Karpas-422 (cell line): ENCODE results near the gene SGCD. TPM values are rescaled to one million over a fixed set of nuclear protein-coding genes. Genes with fewer than 3 reads are reported as not detected.

Source experiments
- DNase-seq: peaks from one replicate; pipeline ENCODE4 v3.0.0-alpha.2; 2015
- H2AFZ ChIP-seq: fragments of 200-600 bp; sonication (generic); 2 replicates; pipeline ENCODE4 v1.6.1; 2014; ENCODE audit warnings: antibody characterized with exemption, low read length, mixed read lengths
- H3K27ac ChIP-seq: fragments of 200-600 bp; sonication (generic); 2 replicates; pipeline ENCODE4 v1.5.1; 2014; ENCODE audit warnings: mild to moderate bottlenecking, low read length, moderate library complexity
- H3K27me3 ChIP-seq: fragments of 200-600 bp; sonication (generic); 2 replicates; pipeline ENCODE4 v1.6.1; 2014; ENCODE audit warnings: low read length, mixed read lengths
- H3K36me3 ChIP-seq: fragments of 200-600 bp; sonication (generic); 2 replicates; pipeline ENCODE4 v1.6.1; 2014; ENCODE audit warnings: low read length, mixed read lengths; ENCODE audit not compliant: insufficient read depth
- H3K4me1 ChIP-seq: fragments of 200-600 bp; sonication (generic); 2 replicates; pipeline ENCODE4 v1.6.1; 2014; ENCODE audit warnings: mild to moderate bottlenecking, low read length, mixed read lengths
- H3K4me2 ChIP-seq: fragments of 200-600 bp; sonication (generic); 2 replicates; pipeline ENCODE4 v1.6.1; 2014; ENCODE audit warnings: low read length, low read depth, mild to moderate bottlenecking; ENCODE audit not compliant: poor library complexity, severe bottlenecking
- H3K4me3 ChIP-seq: fragments of 200-600 bp; sonication (generic); 2 replicates; pipeline ENCODE4 v1.5.1; 2014; ENCODE audit warnings: mild to moderate bottlenecking, antibody characterized with exemption, low read length, mixed read lengths
- H3K79me2 ChIP-seq: fragments of 200-600 bp; sonication (generic); 2 replicates; pipeline ENCODE4 v1.6.1; 2014; ENCODE audit warnings: mild to moderate bottlenecking, low read length, mixed read lengths
- H3K9ac ChIP-seq: fragments of 200-600 bp; sonication (generic); 2 replicates; pipeline ENCODE4 v1.6.0; 2014; ENCODE audit warnings: low read length
- H3K9me2 ChIP-seq: fragments of 200-600 bp; sonication (generic), shearing (Covaris generic); replicated peaks from 2 replicates; pipeline ENCODE4 v1.6.0; 2014; ENCODE audit warnings: mild to moderate bottlenecking, low read length, moderate library complexity; ENCODE audit not compliant: insufficient read depth
- H3K9me3 ChIP-seq: fragments of 300-700, 200-600 bp; sonication (generic); 2 replicates; pipeline ENCODE4 v1.6.1; 2014; ENCODE audit warnings: low read length, mixed read lengths
- H4K20me1 ChIP-seq: fragments of 200-600 bp; sonication (generic); 2 replicates; pipeline ENCODE4 v1.6.1; 2014; ENCODE audit warnings: mild to moderate bottlenecking, antibody characterized with exemption, low read length, low read depth; ENCODE audit not compliant: insufficient read depth
- total RNA-seq: library from RNA; depleted of rRNA; stranded (reverse); fragments of >200 nt; shearing (Covaris generic); gene quantifications from 2 replicates; pipeline ENCODE4 v1.2.3, GENCODE V29; 2014; ENCODE audit warnings: low replicate concordance

The SGCD gene
- total RNA-seq, 1 experiment from 2014 or later = not detected

- no peak for DNase-seq
- Histone ChIP-seq H3K4me3 (no peak overlapping the region), H3K9ac (no peak overlapping the region), H3K9me3 (no peaks in the 10 kb centered on the region), H3K4me1 (no peaks in the 10 kb centered on the region), H3K4me2 (no peak overlapping the region), H3K36me3 (no peaks in the 10 kb centered on the region), H4K20me1 (no peaks in the 10 kb centered on the region), H3K79me2 (no peaks in the 10 kb centered on the region), H2AFZ (no peak overlapping the region), H3K27ac (no peak overlapping the region), H3K27me3 (no peaks in the 10 kb centered on the region), H3K9me2 (no peaks in the 10 kb centered on the region)
These were observed 147.3 kb downstream of the SGCD start for GRCh38 chr5:156474251-156474650.

GRCh38 chr5:156475182-156476157 lies 148.5 kb downstream of the SGCD start:
- no peak for DNase-seq
- H3K27ac ChIP-seq = no peak overlapping the region
- H3K4me2 ChIP-seq = no peak overlapping the region
- H2AFZ ChIP-seq = no peak overlapping the region
- no peaks in the 10 kb centered on the region for H3K9me2 ChIP-seq
- no peak overlapping the region for H3K4me3 ChIP-seq
- H3K9me3 ChIP-seq = no peaks in the 10 kb centered on the region
- no peaks in the 10 kb centered on the region for H4K20me1 ChIP-seq
- 0 out of 2 replicates have a peak, but pooled peaks cover 2% of the 10 kb centered on the region for H3K27me3 ChIP-seq
- no peak overlapping the region for H3K9ac ChIP-seq
- no peaks in the 10 kb centered on the region for H3K36me3 ChIP-seq
- H3K79me2 ChIP-seq = no peaks in the 10 kb centered on the region
- H3K4me1 ChIP-seq = no peaks in the 10 kb centered on the region

- Histone ChIP-seq H3K9me2 (no peaks in the 10 kb centered on the region), H2AFZ (no peak overlapping the region), H3K4me2 (no peak overlapping the region), H3K9me3 (no peaks in the 10 kb centered on the region), H3K4me1 (no peaks in the 10 kb centered on the region), H3K36me3 (no peaks in the 10 kb centered on the region), H3K27me3 (0 out of 2 replicates have a peak, but pooled peaks cover 2% of the 10 kb centered on the region), H3K27ac (no peak overlapping the region), H3K79me2 (no peaks in the 10 kb centered on the region), H3K9ac (no peak overlapping the region), H4K20me1 (no peaks in the 10 kb centered on the region), H3K4me3 (no peak overlapping the region)
- no peak for DNase-seq
These were observed 149.2 kb downstream of the SGCD start for GRCh38 chr5:156476158-156476551.

GRCh38 chr5:156476678-156477077 lies 149.7 kb downstream of the SGCD start:
- Histone ChIP-seq H3K4me1 (no peaks in the 10 kb centered on the region), H3K27ac (no peak overlapping the region), H3K4me2 (no peak overlapping the region), H3K9me3 (no peaks in the 10 kb centered on the region), H3K36me3 (no peaks in the 10 kb centered on the region), H3K9ac (no peak overlapping the region), H4K20me1 (no peaks in the 10 kb centered on the region), H3K4me3 (no peak overlapping the region), H3K27me3 (0 out of 2 replicates have a peak, but pooled peaks cover 2% of the 10 kb centered on the region), H3K9me2 (no peaks in the 10 kb centered on the region), H3K79me2 (no peaks in the 10 kb centered on the region), H2AFZ (no peak overlapping the region)
- DNase-seq = no peak

- Histone ChIP-seq H3K27me3 (0 out of 2 replicates have a peak, but pooled peaks cover 2% of the 10 kb centered on the region), H3K4me2 (no peak overlapping the region), H3K9ac (no peak overlapping the region), H3K9me3 (no peaks in the 10 kb centered on the region), H4K20me1 (no peaks in the 10 kb centered on the region), H3K27ac (no peak overlapping the region), H3K9me2 (no peaks in the 10 kb centered on the region), H3K36me3 (no peaks in the 10 kb centered on the region), H3K4me3 (no peak overlapping the region), H3K79me2 (no peaks in the 10 kb centered on the region), H2AFZ (no peak overlapping the region), H3K4me1 (no peaks in the 10 kb centered on the region)
- no peak for DNase-seq
These were observed 150.2 kb downstream of the SGCD start for GRCh38 chr5:156477196-156477595.

GRCh38 chr5:156479849-156480248 lies 152.9 kb downstream of the SGCD start:
- Histone ChIP-seq H3K27me3 (0 out of 2 replicates have a peak, but pooled peaks cover 2% of the 10 kb centered on the region), H3K4me2 (no peak overlapping the region), H4K20me1 (no peaks in the 10 kb centered on the region), H3K36me3 (no peaks in the 10 kb centered on the region), H2AFZ (no peak overlapping the region), H3K9ac (no peak overlapping the region), H3K4me1 (no peaks in the 10 kb centered on the region), H3K9me3 (no peaks in the 10 kb centered on the region), H3K4me3 (no peak overlapping the region), H3K9me2 (0 out of 2 replicates have a peak, but pooled peaks cover 3% of the 10 kb centered on the region), H3K27ac (no peak overlapping the region), H3K79me2 (no peaks in the 10 kb centered on the region)
- DNase-seq = no peak

GRCh38 chr5:156481741-156482140 lies 154.8 kb downstream of the SGCD start:
- DNase-seq = no peak
- Histone ChIP-seq H3K27me3 (0 out of 2 replicates have a peak, but pooled peaks cover 2% of the 10 kb centered on the region), H2AFZ (no peak overlapping the region), H3K4me3 (no peak overlapping the region), H3K4me2 (no peak overlapping the region), H3K36me3 (no peaks in the 10 kb centered on the region), H3K4me1 (no peaks in the 10 kb centered on the region), H3K27ac (no peak overlapping the region), H3K9ac (no peak overlapping the region), H3K79me2 (no peaks in the 10 kb centered on the region), H4K20me1 (no peaks in the 10 kb centered on the region), H3K9me3 (0 out of 2 replicates have a peak, but pooled peaks cover under 1% of the 10 kb centered on the region), H3K9me2 (0 out of 2 replicates have a peak, but pooled peaks cover 4% of the 10 kb centered on the region)

GRCh38 chr5:156482818-156483217 lies 155.9 kb downstream of the SGCD start:
- 0 out of 2 replicates have a peak, but pooled peaks cover 2% of the 10 kb centered on the region for H3K27me3 ChIP-seq
- no peaks in the 10 kb centered on the region for H3K36me3 ChIP-seq
- 0 out of 2 replicates have a peak, but pooled peaks cover 4% of the 10 kb centered on the region for H3K9me2 ChIP-seq

More at GRCh38 chr5:156482818-156483217, 155.9 kb downstream of the SGCD start:
- H3K4me2 ChIP-seq = no peak overlapping the region
- H3K4me3 ChIP-seq = no peak overlapping the region
- H3K9me3 ChIP-seq = 0 out of 2 replicates have a peak, but pooled peaks cover 5% of the 10 kb centered on the region
- no peaks in the 10 kb centered on the region for H3K4me1 ChIP-seq
- H3K79me2 ChIP-seq = no peaks in the 10 kb centered on the region
- no peak overlapping the region for H2AFZ ChIP-seq
- H3K9ac ChIP-seq = no peak overlapping the region
- DNase-seq = no peak
- no peaks in the 10 kb centered on the region for H4K20me1 ChIP-seq
- H3K27ac ChIP-seq = no peak overlapping the region
